ENCODE data around the gene P2RY11.

DNA sequence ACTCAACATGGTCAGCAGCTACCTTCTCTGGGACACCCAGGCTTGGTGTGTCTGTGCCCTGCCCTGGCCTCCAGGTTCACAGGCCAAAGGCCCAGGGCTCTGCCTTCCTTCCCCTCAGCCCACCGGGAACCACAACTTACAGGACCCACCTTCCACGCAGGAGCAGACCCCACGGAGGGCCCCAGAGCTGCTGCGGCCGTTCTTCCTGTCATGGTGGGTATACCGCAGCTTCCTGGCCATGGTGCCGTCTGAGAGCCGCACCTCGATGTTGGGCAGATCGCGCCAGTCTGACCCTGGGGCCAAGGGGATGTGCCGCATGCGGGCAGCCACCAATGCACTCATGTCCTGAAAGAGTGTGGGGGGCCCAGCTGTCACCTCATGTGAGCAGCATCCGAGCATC is 25.4 kb downstream of the P2RY11 start:
- TF ChIP-seq CTCF (IDR thresholded peaks at IDR 0.05) (no peak), POLR2A (IDR thresholded peaks at IDR 0.05) (no peak)

Measured in body of pancreas (tissue), 4 donors.